Neural cell (in vitro differentiated cells): Measurements from ENCODE around the gene ERMN. TPM values are rescaled to one million over a fixed set of nuclear protein-coding genes. Genes with fewer than 3 reads are reported as not detected.

Experiments
- H2AFZ ChIP-seq: fragments of 200-600, 300-800 bp; sonication (generic), shearing (Covaris generic); 2 replicates; pipeline ENCODE4 v1.6.0; 2014; ENCODE audit warnings: low read depth, mild to moderate bottlenecking, antibody characterized with exemption, low read length, moderate library complexity
- H3F3A ChIP-seq: fragments of 200-600 bp; shearing (Covaris generic); 2 replicates; pipeline ENCODE4 v1.6.1; 2016; ENCODE audit warnings: mild to moderate bottlenecking, moderate library complexity, mixed read lengths, antibody characterized with exemption, low read length; ENCODE audit not compliant: insufficient read depth, poor library complexity, severe bottlenecking
- H3K27ac ChIP-seq: fragments of 200-600, 300-800 bp; sonication (generic), shearing (Covaris generic); 2 replicates; pipeline ENCODE4 v1.5.1; 2014; ENCODE audit warnings: mild to moderate bottlenecking, low read length, moderate library complexity
- H3K27me3 ChIP-seq: fragments of 300-800, 200-600 bp; sonication (generic), shearing (Covaris generic); 2 replicates; pipeline ENCODE4 v1.6.0; 2014; ENCODE audit warnings: mild to moderate bottlenecking, low read depth, low read length, moderate library complexity; ENCODE audit not compliant: insufficient read depth
- H3K36me3 ChIP-seq: fragments of 300-800, 200-600 bp; sonication (generic), shearing (Covaris generic); 2 replicates; pipeline ENCODE4 v1.5.1; 2014; ENCODE audit warnings: mild to moderate bottlenecking, antibody characterized with exemption, low read length, moderate library complexity; ENCODE audit not compliant: insufficient read depth
- H3K4me2 ChIP-seq: fragments of 300-800, 200-600 bp; sonication (generic), shearing (Covaris generic); 2 replicates; pipeline ENCODE4 v1.6.0; 2014; ENCODE audit warnings: mild to moderate bottlenecking, low read length
- H3K4me3 ChIP-seq: fragments of 300-800, 200-600 bp; sonication (generic), shearing (Covaris generic); 2 replicates; pipeline ENCODE4 v1.5.1; 2014; ENCODE audit warnings: mild to moderate bottlenecking, low read length, moderate library complexity
- H3K79me2 ChIP-seq: fragments of 200-600 bp; shearing (Covaris generic); replicated peaks from 2 replicates; pipeline ENCODE4 v1.6.0; 2014; ENCODE audit warnings: mild to moderate bottlenecking, low read length, moderate library complexity; ENCODE audit not compliant: insufficient read depth
- H3K9ac ChIP-seq: fragments of 300-800, 200-600 bp; sonication (generic), shearing (Covaris generic); 2 replicates; pipeline ENCODE4 v1.6.1; 2016; ENCODE audit warnings: mild to moderate bottlenecking, low read length, mixed read lengths
- H3K9me2 ChIP-seq: fragments of 200-600 bp; shearing (Covaris generic); 2 replicates; pipeline ENCODE4 v1.6.1; 2016; ENCODE audit warnings: mild to moderate bottlenecking, low read length, mixed read lengths; ENCODE audit not compliant: insufficient read depth
- H3K9me3 ChIP-seq: fragments of 200-600, 300-800 bp; sonication (generic), shearing (Covaris generic); 2 replicates; pipeline ENCODE4 v1.6.1; 2016; ENCODE audit warnings: mild to moderate bottlenecking, mixed run types, low read length, moderate library complexity, mixed read lengths
- H4K20me1 ChIP-seq: fragments of 200-600 bp; shearing (Covaris generic); 2 replicates; pipeline ENCODE4 v1.6.1; 2016; ENCODE audit warnings: mild to moderate bottlenecking, mixed run types; ENCODE audit not compliant: insufficient read depth
- CTCF ChIP-seq: fragments of 450-650 bp; IDR thresholded peaks from 2 replicates; pipeline ENCODE4 v1.5.1; 2014; ENCODE audit warnings: antibody characterized with exemption, mild to moderate bottlenecking, moderate library complexity; ENCODE audit not compliant: poor library complexity, severe bottlenecking
- EP300 ChIP-seq: fragments of 450-650 bp; conservative IDR thresholded peaks from 2 replicates; pipeline ENCODE4 v1.6.1; 2014; ENCODE audit warnings: antibody characterized with exemption, mild to moderate bottlenecking, moderate library complexity; ENCODE audit not compliant: poor library complexity, severe bottlenecking
- EZH2 ChIP-seq: fragments of 200-600, 300-800 bp; shearing (Covaris generic), sonication (generic); IDR thresholded peaks from 2 replicates; pipeline ENCODE4 v1.6.1; 2014; ENCODE audit warnings: antibody characterized with exemption, low read length, borderline replicate concordance, mild to moderate bottlenecking; ENCODE audit not compliant: insufficient read depth, poor library complexity, severe bottlenecking
- MXI1 ChIP-seq: fragments of 450-650 bp; conservative IDR thresholded peaks from 2 replicates; pipeline ENCODE4 v1.6.1; 2014; ENCODE audit warnings: antibody characterized with exemption, mild to moderate bottlenecking; ENCODE audit not compliant: poor library complexity, severe bottlenecking
- POLR2AphosphoS5 ChIP-seq: IDR thresholded peaks from 2 replicates; pipeline ENCODE4 v1.6.1; 2012
- RAD21 ChIP-seq: fragments of 450-650 bp; conservative IDR thresholded peaks from 2 replicates; pipeline ENCODE4 v1.6.1; 2014; ENCODE audit warnings: antibody characterized with exemption, mild to moderate bottlenecking, moderate library complexity
- REST ChIP-seq: IDR thresholded peaks from 2 replicates; pipeline ENCODE4 v1.6.1; 2012; ENCODE audit warnings: borderline replicate concordance
- SMC3 ChIP-seq: fragments of 450-650 bp; conservative IDR thresholded peaks from 2 replicates; pipeline ENCODE4 v1.6.1; 2014; ENCODE audit warnings: antibody characterized with exemption, mild to moderate bottlenecking, moderate library complexity; ENCODE audit not compliant: poor library complexity
- TAF1 ChIP-seq: IDR thresholded peaks from 2 replicates; pipeline ENCODE4 v1.6.1; 2012; ENCODE audit warnings: low read depth
- polyA plus RNA-seq: library from polyadenylated mRNA; depleted of rRNA; stranded (reverse); fragments of >200 nt; gene quantifications from 2 replicates; pipeline ENCODE4 v1.2.3, GENCODE V29; 2014

Gene ERMN
- polyA plus RNA-seq, 1 donor from 2014 or later, result not detected

- TF ChIP-seq EP300 (no peak), CTCF (no peak), POLR2AphosphoS5 (no peak), MXI1 (no peak), REST (no peak), RAD21 (no peak), SMC3 (no peak), TAF1 (no peak), EZH2 (no peak)
- no peaks in the 10 kb centered on the region for H3K9me3 ChIP-seq
- no peak overlapping the region for H2AFZ ChIP-seq
- H3K4me2 ChIP-seq, result no peak overlapping the region
- no peaks in the 10 kb centered on the region for H3K27me3 ChIP-seq
- no peaks in the 10 kb centered on the region for H4K20me1 ChIP-seq
- no peak overlapping the region for H3K27ac ChIP-seq
- H3K4me3 ChIP-seq, result no peak overlapping the region
- H3K79me2 ChIP-seq, result no peaks in the 10 kb centered on the region
- no peaks in the 10 kb centered on the region for H3K36me3 ChIP-seq
- no peaks in the 10 kb centered on the region for H3F3A ChIP-seq
- no peaks in the 10 kb centered on the region for H3K9me2 ChIP-seq
- H3K9ac ChIP-seq, result no peak overlapping the region
Measured at GRCh38 chr2:157355618-157356017, 30.0 kb upstream of the ERMN start.

GRCh38 chr2:157349949-157350515 lies 24.4 kb upstream of the ERMN start:
- Histone ChIP-seq H3K27me3 (no peaks in the 10 kb centered on the region), H3K9me2 (no peaks in the 10 kb centered on the region), H3K4me3 (no peak overlapping the region), H3K27ac (no peak overlapping the region), H3K36me3 (no peaks in the 10 kb centered on the region), H3F3A (no peaks in the 10 kb centered on the region), H3K9me3 (no peaks in the 10 kb centered on the region), H3K4me2 (no peak overlapping the region), H3K9ac (no peak overlapping the region), H2AFZ (no peak overlapping the region), H3K79me2 (no peaks in the 10 kb centered on the region), H4K20me1 (no peaks in the 10 kb centered on the region)
- TF ChIP-seq EP300 (peak; percentile 42), RAD21 (no peak)
